Subcutaneous abdominal adipose tissue (tissue), 5 donors: ENCODE measurements around the gene MAPK7.

ENCODE experiments used
- H3K27ac ChIP-seq: one replicate; pipeline ENCODE4 v1.7.0; 2013; ENCODE audit warnings: low read depth, mild to moderate bottlenecking, inconsistent platforms, low read length, moderate library complexity
- H3K27me3 ChIP-seq, 5 donors: one replicate each; pipeline ENCODE4 v1.7.0; 2013; ENCODE audit warnings: low read length in 5 of 5, inconsistent platforms in 1 of 5; ENCODE audit not compliant: control insufficient read depth in 5 of 5, insufficient read depth in 4 of 5
- H3K36me3 ChIP-seq, 5 donors: one replicate each; pipeline ENCODE4 v1.7.0; 2013; ENCODE audit warnings: low read length in 5 of 5; ENCODE audit not compliant: control insufficient read depth in 5 of 5, insufficient read depth in 5 of 5
- H3K4me1 ChIP-seq, 5 donors: one replicate each; pipeline ENCODE4 v1.7.0; 2013; ENCODE audit warnings: low read length in 5 of 5, mild to moderate bottlenecking in 3 of 5, moderate library complexity in 1 of 5; ENCODE audit not compliant: control insufficient read depth in 5 of 5, insufficient read depth in 5 of 5
- H3K4me3 ChIP-seq, 5 donors: one replicate each; pipeline ENCODE4 v1.7.0; 2013; ENCODE audit warnings: low read length in 5 of 5, low read depth in 1 of 5
- H3K9ac ChIP-seq, 5 donors: one replicate each; pipeline ENCODE4 v1.7.0; 2013; ENCODE audit warnings: low read length in 5 of 5, mild to moderate bottlenecking in 4 of 5, moderate library complexity in 3 of 5
- H3K9me3 ChIP-seq, 5 donors: one replicate each; pipeline ENCODE4 v1.7.0; 2013; ENCODE audit warnings: low read length in 5 of 5; ENCODE audit not compliant: control insufficient read depth in 5 of 5
- donor health status: healthy.
- donor health status: healthy.
- donor health status: healthy.
- donor health status: healthy.
- donor health status: healthy.

The MAPK7 gene

GRCh38 chr17:19376811-19377210 is 1.5 kb upstream of the MAPK7 start:
- Histone ChIP-seq H3K27ac (peak overlapping the region; percentile 94), H3K4me3 (peak overlapping the region in 4 of 5 donors; percentile 87 to 92 (median 88)), H3K9me3 (no peaks in the 10 kb centered on the region), H3K9ac (peak overlapping the region in 2 of 5 donors; percentile 76 to 89), H3K4me1 (peaks cover 5 to 25% (median 24%) of the 10 kb centered on the region in 5 donors), H3K36me3 (peaks cover 0 to 27% (median 23%) of the 10 kb centered on the region in 5 donors), H3K27me3 (no peaks in the 10 kb centered on the region)

GRCh38 chr17:19377602-19378415 is 489 bp upstream of the MAPK7 start:
- Histone ChIP-seq H3K4me1 (peaks cover 5 to 27% (median 21%) of the 10 kb centered on the region in 5 donors), H3K4me3 (peak overlapping the region; percentile 76 to 92 (median 88)), H3K9ac (peak overlapping the region; percentile 74 to 92 (median 85)), H3K36me3 (peaks cover 0 to 37% (median 32%) of the 10 kb centered on the region in 5 donors), H3K9me3 (no peaks in the 10 kb centered on the region), H3K27me3 (no peaks in the 10 kb centered on the region), H3K27ac (peak overlapping the region; percentile 94)

GRCh38 chr17:19379361-19380065 is 1.2 kb downstream of the MAPK7 start:
- H3K27ac ChIP-seq, result peak overlapping the region; percentile 94
- H3K36me3 ChIP-seq, result peaks cover 0 to 55% (median 49%) of the 10 kb centered on the region in 5 donors
- H3K4me3 ChIP-seq, result peak overlapping the region; percentile 51 to 92 (median 74)
- H3K4me1 ChIP-seq, result peaks cover 9 to 42% (median 28%) of the 10 kb centered on the region in 5 donors
- H3K9ac ChIP-seq, result peak overlapping the region in 4 of 5 donors; percentile 82 to 94 (median 88)
- no peaks in the 10 kb centered on the region for H3K27me3 ChIP-seq
- no peaks in the 10 kb centered on the region for H3K9me3 ChIP-seq

- H3K27me3 ChIP-seq, result no peaks in the 10 kb centered on the region
- no peak overlapping the region for H3K27ac ChIP-seq
- H3K4me3 ChIP-seq, result no peak overlapping the region
- no peak overlapping the region for H3K9ac ChIP-seq
- H3K9me3 ChIP-seq, result no peaks in the 10 kb centered on the region
- peaks cover 0 to 65% (median 59%) of the 10 kb centered on the region in 5 donors for H3K36me3 ChIP-seq
- H3K4me1 ChIP-seq, result peaks cover 10 to 54% (median 39%) of the 10 kb centered on the region in 5 donors
Observed at GRCh38 chr17:19380481-19381301, 2.4 kb downstream of the MAPK7 start.

- peaks cover 12 to 59% (median 43%) of the 10 kb centered on the region in 5 donors for H3K4me1 ChIP-seq
- no peak overlapping the region for H3K9ac ChIP-seq
- H3K36me3 ChIP-seq, result peaks cover 0 to 65% (median 59%) of the 10 kb centered on the region in 5 donors
- H3K27ac ChIP-seq, result no peak overlapping the region
- H3K27me3 ChIP-seq, result no peaks in the 10 kb centered on the region
- no peaks in the 10 kb centered on the region for H3K9me3 ChIP-seq
- H3K4me3 ChIP-seq, result no peak overlapping the region
Observed at GRCh38 chr17:19381361-19381740, 3.1 kb downstream of the MAPK7 start.

- no peak overlapping the region for H3K4me3 ChIP-seq
- H3K27ac ChIP-seq, result no peak overlapping the region
- H3K36me3 ChIP-seq, result peaks cover 0 to 65% (median 59%) of the 10 kb centered on the region in 5 donors
- H3K27me3 ChIP-seq, result no peaks in the 10 kb centered on the region
- H3K9ac ChIP-seq, result no peak overlapping the region
- peaks cover 12 to 62% (median 47%) of the 10 kb centered on the region in 5 donors for H3K4me1 ChIP-seq
- no peaks in the 10 kb centered on the region for H3K9me3 ChIP-seq
Observed at GRCh38 chr17:19381741-19382444, 3.6 kb downstream of the MAPK7 start.

- H3K4me3 ChIP-seq, result no peak overlapping the region
- no peaks in the 10 kb centered on the region for H3K9me3 ChIP-seq
- H3K4me1 ChIP-seq, result peaks cover 13 to 64% (median 46%) of the 10 kb centered on the region in 5 donors
- H3K36me3 ChIP-seq, result peaks cover 0 to 65% (median 59%) of the 10 kb centered on the region in 5 donors
- no peak overlapping the region for H3K9ac ChIP-seq
- H3K27me3 ChIP-seq, result no peaks in the 10 kb centered on the region
- no peak overlapping the region for H3K27ac ChIP-seq
Observed at GRCh38 chr17:19382531-19383444, 4.5 kb downstream of the MAPK7 start.

GRCh38 chr17:19383681-19384470 is 5.6 kb downstream of the MAPK7 start:
- Histone ChIP-seq H3K9me3 (no peaks in the 10 kb centered on the region), H3K9ac (no peak overlapping the region), H3K36me3 (peaks cover 0 to 65% (median 59%) of the 10 kb centered on the region in 5 donors), H3K4me1 (peaks cover 16 to 66% (median 51%) of the 10 kb centered on the region in 5 donors), H3K27me3 (no peaks in the 10 kb centered on the region), H3K4me3 (no peak overlapping the region), H3K27ac (peak overlapping the region; percentile 7)
